SK-N-SH treated with all-trans-retinoic acid at 6 μM for 48 hours (cell line): Measurements from ENCODE around the gene MAN1A1.

Experiments
- ATAC-seq: fragments of 200-7000 bp; cut with Tn5 transposase; 3 replicates; pipeline ENCODE4 v1.9.1; 2020; ENCODE audit warnings: mild to moderate bottlenecking, moderate library complexity
- ARNTL ChIP-seq: fragments of 450-650 bp; formaldehyde crosslinking; IDR thresholded peaks from 2 replicates; pipeline ENCODE4 v1.5.0; 2020; ENCODE audit warnings: low read depth, mild to moderate bottlenecking, moderate library complexity, borderline replicate concordance
- BACH2 ChIP-seq: fragments of 250-450 bp; sonication (Bioruptor Pico); IDR thresholded peaks from 2 replicates; pipeline ENCODE4 v1.9.0; 2021; ENCODE audit warnings: mild to moderate bottlenecking, borderline replicate concordance
- ESRRG ChIP-seq: fragments of 250-450 bp; sonication (Bioruptor Pico); IDR thresholded peaks from 2 replicates; pipeline ENCODE4 v1.6.1; 2021; ENCODE audit warnings: mild to moderate bottlenecking
- ISL1 ChIP-seq: fragments of 250-450 bp; sonication (Bioruptor Pico); IDR thresholded peaks from 2 replicates; pipeline ENCODE4 v2.1.2; 2022; ENCODE audit warnings: mild to moderate bottlenecking, moderate library complexity
- OSR1 ChIP-seq: fragments of 250-450 bp; sonication (Bioruptor Pico); IDR thresholded peaks from 2 replicates; pipeline ENCODE4 v1.8.0; 2022; ENCODE audit warnings: moderate library complexity, mild to moderate bottlenecking, inconsistent platforms
- SNAI2 ChIP-seq: fragments of 250-450 bp; sonication (Bioruptor Pico); IDR thresholded peaks from 2 replicates; pipeline ENCODE4 v1.5.0; 2020; ENCODE audit warnings: mild to moderate bottlenecking, moderate library complexity
- TCF4 ChIP-seq: fragments of 250-450 bp; sonication (Bioruptor Pico); IDR thresholded peaks from 2 replicates; pipeline ENCODE4 v1.8.0; 2021; ENCODE audit warnings: mild to moderate bottlenecking, moderate library complexity, borderline replicate concordance
- TOX ChIP-seq: fragments of 250-450 bp; sonication (Bioruptor Pico); IDR thresholded peaks from 2 replicates; pipeline ENCODE4 v1.8.0; 2021; ENCODE audit warnings: mild to moderate bottlenecking, moderate library complexity, borderline replicate concordance
- ZC3H10 ChIP-seq: fragments of 250-450 bp; sonication (Bioruptor Pico); IDR thresholded peaks from 2 replicates; pipeline ENCODE4 v1.5.1; 2021; ENCODE audit warnings: mild to moderate bottlenecking, moderate library complexity
- ZFP3 ChIP-seq: fragments of 250-450 bp; sonication (Bioruptor Pico); IDR thresholded peaks from 2 replicates; pipeline ENCODE4 v1.5.0; 2020; ENCODE audit warnings: mild to moderate bottlenecking, moderate library complexity
- ZFP30 ChIP-seq: fragments of 450-650 bp; formaldehyde crosslinking; IDR thresholded peaks from 2 replicates; pipeline ENCODE4 v1.5.0; 2022; ENCODE audit warnings: mild to moderate bottlenecking, moderate library complexity
- ZNF565 ChIP-seq: fragments of 450-650 bp; formaldehyde crosslinking; conservative IDR thresholded peaks from 2 replicates; pipeline ENCODE4 v1.5.0; 2020; ENCODE audit warnings: low read depth, mild to moderate bottlenecking, moderate library complexity
- ZNF70 ChIP-seq: fragments of 450-650 bp; formaldehyde crosslinking; IDR thresholded peaks from 2 replicates; pipeline ENCODE4 v1.5.0; 2020; ENCODE audit warnings: mild to moderate bottlenecking, moderate library complexity
- ZNF8 ChIP-seq: fragments of 450-650 bp; formaldehyde crosslinking; IDR thresholded peaks from 2 replicates; pipeline ENCODE4 v1.5.0; 2020; ENCODE audit warnings: mild to moderate bottlenecking, moderate library complexity
- TF ChIP-seq, protein P1 (sequence below): fragments of 250-450 bp; sonication (Bioruptor Pico); IDR thresholded peaks from 2 replicates; pipeline ENCODE4 v1.8.0; 2021; ENCODE audit warnings: low read depth, mild to moderate bottlenecking, moderate library complexity, borderline replicate concordance
- TF ChIP-seq, protein P2 (sequence below): fragments of 250-450 bp; sonication (Bioruptor Pico); IDR thresholded peaks from 2 replicates; pipeline ENCODE4 v1.8.0; 2020; ENCODE audit warnings: mild to moderate bottlenecking, moderate library complexity, borderline replicate concordance
- TF ChIP-seq, protein P3 (sequence below): fragments of 250-450 bp; sonication (Bioruptor Pico); IDR thresholded peaks from 2 replicates; pipeline ENCODE4 v1.5.1; 2021; ENCODE audit warnings: mild to moderate bottlenecking, moderate library complexity
- TF ChIP-seq, protein P4 (sequence below): fragments of 250-450 bp; sonication (Bioruptor Pico); IDR thresholded peaks from 2 replicates; pipeline ENCODE4 v1.5.0; 2020; ENCODE audit warnings: mild to moderate bottlenecking, moderate library complexity
- TF ChIP-seq, protein P5 (sequence below): fragments of 250-450 bp; sonication (Bioruptor Pico); IDR thresholded peaks from 2 replicates; pipeline ENCODE4 v1.5.1; 2020; ENCODE audit warnings: low read depth, mild to moderate bottlenecking, moderate library complexity

The MAN1A1 gene

DNA sequence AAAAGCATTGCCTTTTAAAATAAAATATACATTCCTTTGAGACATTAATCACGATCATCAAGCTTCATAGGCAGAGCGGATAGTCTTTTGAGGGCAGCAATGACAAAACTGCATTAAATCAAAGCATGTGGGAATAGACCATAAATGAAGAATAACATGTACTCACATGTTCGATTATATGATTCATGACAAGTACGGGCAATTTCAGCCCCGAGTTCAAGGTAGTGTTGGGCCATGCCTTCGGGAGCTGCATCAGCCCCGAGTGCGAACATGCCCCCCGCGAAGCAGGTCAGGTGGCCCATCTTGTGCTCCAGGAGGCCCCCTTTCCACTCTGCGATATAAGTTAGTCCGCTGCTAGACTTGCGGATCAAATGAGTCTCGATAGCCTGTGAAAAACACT, 160.1 kb downstream of the MAN1A1 start (continued):
- TF ChIP-seq ZNF565 (CRISPR knock-in tag) = no peak
- TF ChIP-seq ZFP3 = no peak
- TF ChIP-seq ZNF8 = no peak
- TF ChIP-seq, protein P1, sequence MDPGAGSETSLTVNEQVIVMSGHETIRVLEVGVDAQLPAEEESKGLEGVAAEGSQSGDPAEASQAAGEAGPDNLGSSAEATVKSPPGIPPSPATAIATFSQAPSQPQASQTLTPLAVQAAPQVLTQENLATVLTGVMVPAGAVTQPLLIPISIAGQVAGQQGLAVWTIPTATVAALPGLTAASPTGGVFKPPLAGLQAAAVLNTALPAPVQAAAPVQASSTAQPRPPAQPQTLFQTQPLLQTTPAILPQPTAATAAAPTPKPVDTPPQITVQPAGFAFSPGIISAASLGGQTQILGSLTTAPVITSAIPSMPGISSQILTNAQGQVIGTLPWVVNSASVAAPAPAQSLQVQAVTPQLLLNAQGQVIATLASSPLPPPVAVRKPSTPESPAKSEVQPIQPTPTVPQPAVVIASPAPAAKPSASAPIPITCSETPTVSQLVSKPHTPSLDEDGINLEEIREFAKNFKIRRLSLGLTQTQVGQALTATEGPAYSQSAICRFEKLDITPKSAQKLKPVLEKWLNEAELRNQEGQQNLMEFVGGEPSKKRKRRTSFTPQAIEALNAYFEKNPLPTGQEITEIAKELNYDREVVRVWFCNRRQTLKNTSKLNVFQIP (CRISPR knock-in tag) = no peak
- TF ChIP-seq SNAI2 = no peak
- TF ChIP-seq, protein P2, sequence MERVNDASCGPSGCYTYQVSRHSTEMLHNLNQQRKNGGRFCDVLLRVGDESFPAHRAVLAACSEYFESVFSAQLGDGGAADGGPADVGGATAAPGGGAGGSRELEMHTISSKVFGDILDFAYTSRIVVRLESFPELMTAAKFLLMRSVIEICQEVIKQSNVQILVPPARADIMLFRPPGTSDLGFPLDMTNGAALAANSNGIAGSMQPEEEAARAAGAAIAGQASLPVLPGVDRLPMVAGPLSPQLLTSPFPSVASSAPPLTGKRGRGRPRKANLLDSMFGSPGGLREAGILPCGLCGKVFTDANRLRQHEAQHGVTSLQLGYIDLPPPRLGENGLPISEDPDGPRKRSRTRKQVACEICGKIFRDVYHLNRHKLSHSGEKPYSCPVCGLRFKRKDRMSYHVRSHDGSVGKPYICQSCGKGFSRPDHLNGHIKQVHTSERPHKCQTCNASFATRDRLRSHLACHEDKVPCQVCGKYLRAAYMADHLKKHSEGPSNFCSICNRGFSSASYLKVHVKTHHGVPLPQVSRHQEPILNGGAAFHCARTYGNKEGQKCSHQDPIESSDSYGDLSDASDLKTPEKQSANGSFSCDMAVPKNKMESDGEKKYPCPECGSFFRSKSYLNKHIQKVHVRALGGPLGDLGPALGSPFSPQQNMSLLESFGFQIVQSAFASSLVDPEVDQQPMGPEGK = no peak

DNA sequence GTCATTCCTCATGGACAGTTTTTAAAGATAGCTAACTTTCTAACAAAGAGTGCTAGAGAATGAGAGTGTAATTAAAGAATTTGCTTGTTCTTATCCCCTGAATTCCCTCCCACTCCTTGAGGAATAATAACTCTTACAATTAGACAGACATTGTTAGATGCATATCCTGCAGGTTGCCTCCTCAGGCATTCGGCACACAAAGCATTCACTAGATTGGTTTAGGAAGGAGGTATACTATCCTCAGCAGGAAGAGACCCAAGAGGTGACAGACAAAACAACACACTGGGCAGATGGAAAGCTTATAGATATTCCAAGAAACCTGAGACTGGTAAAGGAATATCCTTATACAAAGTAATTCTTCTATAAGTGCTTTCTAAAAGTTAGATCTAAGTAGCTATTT, 162.0 kb downstream of the MAN1A1 start:
- TF ChIP-seq ESRRG (no peak), ZC3H10 (CRISPR knock-in tag) (no peak), ZFP3 (no peak), OSR1 (CRISPR knock-in tag) (no peak), ZNF70 (CRISPR knock-in tag) (no peak), ISL1 (CRISPR knock-in tag) (no peak), TOX (CRISPR knock-in tag) (no peak), BACH2 (CRISPR knock-in tag) (no peak), ZNF565 (CRISPR knock-in tag) (no peak), ARNTL (CRISPR knock-in tag) (no peak), ZFP30 (CRISPR knock-in tag) (no peak), SNAI2 (no peak), TCF4 (CRISPR knock-in tag) (no peak)
- TF ChIP-seq, protein P1 (CRISPR knock-in tag) = no peak
- TF ChIP-seq, protein P3, sequence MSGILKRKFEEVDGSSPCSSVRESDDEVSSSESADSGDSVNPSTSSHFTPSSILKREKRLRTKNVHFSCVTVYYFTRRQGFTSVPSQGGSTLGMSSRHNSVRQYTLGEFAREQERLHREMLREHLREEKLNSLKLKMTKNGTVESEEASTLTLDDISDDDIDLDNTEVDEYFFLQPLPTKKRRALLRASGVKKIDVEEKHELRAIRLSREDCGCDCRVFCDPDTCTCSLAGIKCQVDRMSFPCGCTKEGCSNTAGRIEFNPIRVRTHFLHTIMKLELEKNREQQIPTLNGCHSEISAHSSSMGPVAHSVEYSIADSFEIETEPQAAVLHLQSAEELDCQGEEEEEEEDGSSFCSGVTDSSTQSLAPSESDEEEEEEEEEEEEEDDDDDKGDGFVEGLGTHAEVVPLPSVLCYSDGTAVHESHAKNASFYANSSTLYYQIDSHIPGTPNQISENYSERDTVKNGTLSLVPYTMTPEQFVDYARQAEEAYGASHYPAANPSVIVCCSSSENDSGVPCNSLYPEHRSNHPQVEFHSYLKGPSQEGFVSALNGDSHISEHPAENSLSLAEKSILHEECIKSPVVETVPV (CRISPR knock-in tag) = no peak
- TF ChIP-seq, protein P4, sequence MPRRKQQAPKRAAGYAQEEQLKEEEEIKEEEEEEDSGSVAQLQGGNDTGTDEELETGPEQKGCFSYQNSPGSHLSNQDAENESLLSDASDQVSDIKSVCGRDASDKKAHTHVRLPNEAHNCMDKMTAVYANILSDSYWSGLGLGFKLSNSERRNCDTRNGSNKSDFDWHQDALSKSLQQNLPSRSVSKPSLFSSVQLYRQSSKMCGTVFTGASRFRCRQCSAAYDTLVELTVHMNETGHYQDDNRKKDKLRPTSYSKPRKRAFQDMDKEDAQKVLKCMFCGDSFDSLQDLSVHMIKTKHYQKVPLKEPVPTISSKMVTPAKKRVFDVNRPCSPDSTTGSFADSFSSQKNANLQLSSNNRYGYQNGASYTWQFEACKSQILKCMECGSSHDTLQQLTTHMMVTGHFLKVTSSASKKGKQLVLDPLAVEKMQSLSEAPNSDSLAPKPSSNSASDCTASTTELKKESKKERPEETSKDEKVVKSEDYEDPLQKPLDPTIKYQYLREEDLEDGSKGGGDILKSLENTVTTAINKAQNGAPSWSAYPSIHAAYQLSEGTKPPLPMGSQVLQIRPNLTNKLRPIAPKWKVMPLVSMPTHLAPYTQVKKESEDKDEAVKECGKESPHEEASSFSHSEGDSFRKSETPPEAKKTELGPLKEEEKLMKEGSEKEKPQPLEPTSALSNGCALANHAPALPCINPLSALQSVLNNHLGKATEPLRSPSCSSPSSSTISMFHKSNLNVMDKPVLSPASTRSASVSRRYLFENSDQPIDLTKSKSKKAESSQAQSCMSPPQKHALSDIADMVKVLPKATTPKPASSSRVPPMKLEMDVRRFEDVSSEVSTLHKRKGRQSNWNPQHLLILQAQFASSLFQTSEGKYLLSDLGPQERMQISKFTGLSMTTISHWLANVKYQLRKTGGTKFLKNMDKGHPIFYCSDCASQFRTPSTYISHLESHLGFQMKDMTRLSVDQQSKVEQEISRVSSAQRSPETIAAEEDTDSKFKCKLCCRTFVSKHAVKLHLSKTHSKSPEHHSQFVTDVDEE (CRISPR knock-in tag) = no peak
- TF ChIP-seq, protein P5, sequence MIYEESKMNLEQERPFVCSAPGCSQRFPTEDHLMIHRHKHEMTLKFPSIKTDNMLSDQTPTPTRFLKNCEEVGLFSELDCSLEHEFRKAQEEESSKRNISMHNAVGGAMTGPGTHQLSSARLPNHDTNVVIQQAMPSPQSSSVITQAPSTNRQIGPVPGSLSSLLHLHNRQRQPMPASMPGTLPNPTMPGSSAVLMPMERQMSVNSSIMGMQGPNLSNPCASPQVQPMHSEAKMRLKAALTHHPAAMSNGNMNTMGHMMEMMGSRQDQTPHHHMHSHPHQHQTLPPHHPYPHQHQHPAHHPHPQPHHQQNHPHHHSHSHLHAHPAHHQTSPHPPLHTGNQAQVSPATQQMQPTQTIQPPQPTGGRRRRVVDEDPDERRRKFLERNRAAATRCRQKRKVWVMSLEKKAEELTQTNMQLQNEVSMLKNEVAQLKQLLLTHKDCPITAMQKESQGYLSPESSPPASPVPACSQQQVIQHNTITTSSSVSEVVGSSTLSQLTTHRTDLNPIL (CRISPR knock-in tag) = no peak
- ATAC-seq = no peak

DNA sequence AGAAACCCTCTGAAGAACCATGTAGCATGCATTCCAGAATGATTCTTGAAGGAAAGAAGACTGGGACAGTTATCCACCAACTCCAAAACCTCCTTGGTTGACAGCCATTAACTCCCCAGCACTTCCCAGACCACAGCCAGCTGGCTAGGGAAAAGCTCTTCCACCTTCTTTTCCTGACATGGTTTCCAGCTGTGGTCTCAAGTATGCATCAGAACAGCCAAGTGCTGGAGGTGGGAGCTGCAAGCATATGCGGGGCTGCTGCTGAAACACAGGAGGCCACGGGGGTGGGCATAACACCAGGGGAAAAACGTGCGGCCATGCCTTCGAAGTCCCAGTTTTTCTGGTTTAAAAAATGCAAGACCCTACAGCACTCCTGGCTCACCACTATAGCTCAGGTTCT, 163.1 kb downstream of the MAN1A1 start:
- no peak for TF ChIP-seq ESRRG
- no peak for ATAC-seq
